ENCODE measurements around the gene SSTR3.

- no peak for TF ChIP-seq CTCF (IDR thresholded peaks at IDR 0.05; ENCODE audit: low read depth, low read length)
- TF ChIP-seq MYC (IDR thresholded peaks at IDR 0.05; ENCODE audit: low read depth, low read length), result no peak
- TF ChIP-seq POLR2A (IDR thresholded peaks at IDR 0.05; ENCODE audit: extremely low read depth, insufficient read length), result no peak
- TF ChIP-seq MAX (IDR thresholded peaks at IDR 0.05; ENCODE audit: low read depth, low read length), result no peak
Measured at GRCh38 chr22:37209140-37209845, 3.0 kb downstream of the SSTR3 start.

All from NB4 (cell line).